ENCODE data around the gene LMBRD1. TPM values are rescaled to one million over a fixed set of nuclear protein-coding genes. Genes with fewer than 3 reads are reported as not detected.
"Not testable (repeated sequence)": the region's sequence is repeated elsewhere in the genome, so short reads cannot be mapped to it uniquely, and the experiment has no call there.

The LMBRD1 gene
- total RNA-seq, 2 experiments from 2014 or later: 10.7 to 12.7 TPM

GRCh38 chr6:69818223-69818930 lies 21.6 kb upstream of the LMBRD1 start:
- H3K9me3 Mint-ChIP-seq: no peaks in the 10 kb centered on the region
- no peak for DNase-seq
- no peaks in the 10 kb centered on the region for H3K27me3 Mint-ChIP-seq (ENCODE audit: low read depth)
- H3K36me3 Mint-ChIP-seq (ENCODE audit: low read depth): no peaks in the 10 kb centered on the region
- H3K4me1 Mint-ChIP-seq (ENCODE audit: low read depth): peaks cover 30% of the 10 kb centered on the region
- no peak overlapping the region for H3K4me3 Mint-ChIP-seq
- CTCF ChIA-PET: interaction anchor here (0.7 kb wide), 1 partner anchor 42 kb away, joined by 3 read pairs; no protein-coding TSS in a partner anchor
- intact Hi-C loops (cut with micrococcal nuclease): no loop called here
- no peak overlapping the region for H3K27ac Mint-ChIP-seq

- no peaks in the 10 kb centered on the region for H3K27me3 Mint-ChIP-seq (ENCODE audit: low read depth)
Observed at GRCh38 chr6:69817358-69817757, 20.5 kb upstream of the LMBRD1 start.

GRCh38 chr6:69816569-69816968 lies 19.8 kb upstream of the LMBRD1 start:
- DNase-seq: no peak

More at GRCh38 chr6:69817358-69817757, 20.5 kb upstream of the LMBRD1 start:
- H3K9me3 Mint-ChIP-seq: no peaks in the 10 kb centered on the region
- CTCF ChIA-PET: no interaction called here
- H3K27ac Mint-ChIP-seq: no peak overlapping the region
- H3K4me3 Mint-ChIP-seq: no peak overlapping the region
- no peak for DNase-seq
- H3K36me3 Mint-ChIP-seq (ENCODE audit: low read depth): no peaks in the 10 kb centered on the region
- intact Hi-C loops (cut with micrococcal nuclease): no loop called here
- H3K4me1 Mint-ChIP-seq (ENCODE audit: low read depth): peaks cover 40% of the 10 kb centered on the region

GRCh38 chr6:69816026-69816425 lies 19.2 kb upstream of the LMBRD1 start:
- Mint-ChIP-seq H3K4me3 (peak overlapping the region; percentile 53), H3K36me3 (ENCODE audit: low read depth) (no peaks in the 10 kb centered on the region), H3K4me1 (ENCODE audit: low read depth) (peaks cover 52% of the 10 kb centered on the region), H3K9me3 (no peaks in the 10 kb centered on the region), H3K27me3 (ENCODE audit: low read depth) (no peaks in the 10 kb centered on the region), H3K27ac (peak overlapping the region; percentile 75)
- no peak for DNase-seq
- CTCF ChIA-PET: interaction anchor here (0.6 to 1.8 kb wide), 7 partner anchors 10 to 82 kb away, joined by 3 to 17 read pairs (median 3); partner anchors contain the start of gene LMBRD1
- intact Hi-C loops (cut with micrococcal nuclease): loop anchor here (1.0 kb wide), 1 partner anchor 19 kb away; no protein-coding TSS in a partner anchor

More at GRCh38 chr6:69816569-69816968, 19.8 kb upstream of the LMBRD1 start:
- Mint-ChIP-seq H3K36me3 (ENCODE audit: low read depth) (no peaks in the 10 kb centered on the region), H3K4me3 (peak overlapping the region; percentile 46), H3K27ac (peak overlapping the region; percentile 75), H3K27me3 (ENCODE audit: low read depth) (no peaks in the 10 kb centered on the region), H3K9me3 (no peaks in the 10 kb centered on the region), H3K4me1 (ENCODE audit: low read depth) (peaks cover 48% of the 10 kb centered on the region)
- CTCF ChIA-PET: interaction anchor here (0.9 kb wide), 1 partner anchor 39 kb away, joined by 3 read pairs; no protein-coding TSS in a partner anchor
- intact Hi-C loops (cut with micrococcal nuclease): loop anchor here (1.0 kb wide), 1 partner anchor 19 kb away; no protein-coding TSS in a partner anchor

- DNase-seq: no peak
- no peak overlapping the region for H3K4me3 Mint-ChIP-seq
- intact Hi-C loops (cut with micrococcal nuclease): loop anchor here (1.0 kb wide), 1 partner anchor 16 kb away; the partner anchor contains the start of gene LMBRD1
- CTCF ChIA-PET: interaction anchor here (1.0 to 3.4 kb wide), 3 partner anchors 12 to 81 kb away, joined by 3 to 19 read pairs (median 3); partner anchors contain the start of gene LMBRD1
- H3K36me3 Mint-ChIP-seq (ENCODE audit: low read depth): no peaks in the 10 kb centered on the region
- H3K27me3 Mint-ChIP-seq (ENCODE audit: low read depth): no peaks in the 10 kb centered on the region
- no peaks in the 10 kb centered on the region for H3K9me3 Mint-ChIP-seq
- H3K27ac Mint-ChIP-seq: peak overlapping the region; percentile 75
- peaks cover 54% of the 10 kb centered on the region for H3K4me1 Mint-ChIP-seq (ENCODE audit: low read depth)
Observed at GRCh38 chr6:69813508-69813907, 16.7 kb upstream of the LMBRD1 start.

GRCh38 chr6:69812746-69813427 lies 16.1 kb upstream of the LMBRD1 start:
- Mint-ChIP-seq H3K4me1 (ENCODE audit: low read depth) (peaks cover 54% of the 10 kb centered on the region), H3K9me3 (no peaks in the 10 kb centered on the region), H3K27me3 (ENCODE audit: low read depth) (no peaks in the 10 kb centered on the region), H3K27ac (peak overlapping the region; percentile 75), H3K4me3 (no peak overlapping the region), H3K36me3 (ENCODE audit: low read depth) (no peaks in the 10 kb centered on the region)
- CTCF ChIA-PET: interaction anchor here (1.0 to 3.4 kb wide), 3 partner anchors 11 to 80 kb away, joined by 3 to 19 read pairs (median 3); partner anchors contain the start of gene LMBRD1
- no peak for DNase-seq
- intact Hi-C loops (cut with micrococcal nuclease): loop anchor here (1.0 kb wide), 1 partner anchor 16 kb away; the partner anchor contains the start of gene LMBRD1

GRCh38 chr6:69802995-69803394 lies 6.2 kb upstream of the LMBRD1 start:
- intact Hi-C loops (cut with micrococcal nuclease): no loop called here
- Mint-ChIP-seq H3K27me3 (ENCODE audit: low read depth) (no peaks in the 10 kb centered on the region), H3K27ac (no peak overlapping the region), H3K36me3 (ENCODE audit: low read depth) (no peaks in the 10 kb centered on the region), H3K9me3 (no peaks in the 10 kb centered on the region), H3K4me3 (no peak overlapping the region), H3K4me1 (ENCODE audit: low read depth) (peaks cover 2% of the 10 kb centered on the region)
- DNase-seq: no peak
- CTCF ChIA-PET: no interaction called here

GRCh38 chr6:69801711-69802110 lies 4.9 kb upstream of the LMBRD1 start:
- Mint-ChIP-seq H3K27me3 (ENCODE audit: low read depth) (no peaks in the 10 kb centered on the region), H3K4me3 (no peak overlapping the region), H3K36me3 (ENCODE audit: low read depth) (no peaks in the 10 kb centered on the region), H3K9me3 (no peaks in the 10 kb centered on the region), H3K4me1 (ENCODE audit: low read depth) (peaks cover 12% of the 10 kb centered on the region), H3K27ac (no peak overlapping the region)
- intact Hi-C loops (cut with micrococcal nuclease): no loop called here
- no peak for DNase-seq
- CTCF ChIA-PET: interaction anchor here (0.6 to 1.5 kb wide), 4 partner anchors 11 to 883 kb away, joined by 3 read pairs; no protein-coding TSS in a partner anchor

GRCh38 chr6:69801225-69801624 lies 4.4 kb upstream of the LMBRD1 start:
- intact Hi-C loops (cut with micrococcal nuclease): no loop called here
- CTCF ChIA-PET: interaction anchor here (0.6 to 1.5 kb wide), 4 partner anchors 12 to 883 kb away, joined by 3 read pairs; no protein-coding TSS in a partner anchor
- H3K36me3 Mint-ChIP-seq (ENCODE audit: low read depth): no peaks in the 10 kb centered on the region
- no peak overlapping the region for H3K27ac Mint-ChIP-seq
- no peaks in the 10 kb centered on the region for H3K9me3 Mint-ChIP-seq
- H3K4me1 Mint-ChIP-seq (ENCODE audit: low read depth): peaks cover 12% of the 10 kb centered on the region
- H3K27me3 Mint-ChIP-seq (ENCODE audit: low read depth): no peaks in the 10 kb centered on the region
- DNase-seq: peak; percentile 11
- H3K4me3 Mint-ChIP-seq: no peak overlapping the region

- CTCF ChIA-PET: interaction anchor here (0.6 to 3.0 kb wide), 3 partner anchors 8 to 63 kb away, joined by 3 to 17 read pairs (median 6); no protein-coding TSS in a partner anchor
- H3K9me3 Mint-ChIP-seq; H3K27ac Mint-ChIP-seq; DNase-seq; H3K27me3 Mint-ChIP-seq (ENCODE audit: low read depth); H3K4me3 Mint-ChIP-seq; H3K36me3 Mint-ChIP-seq (ENCODE audit: low read depth): not testable (repeated sequence)
- intact Hi-C loops (cut with micrococcal nuclease): loop anchor here (5.0 kb wide), 2 partner anchors 769 to 869 kb away; partner anchors contain the start of genes SDHAF4 and SMAP1
- H3K4me1 Mint-ChIP-seq (ENCODE audit: low read depth): peaks cover 30% of the 10 kb centered on the region
Observed at GRCh38 chr6:69798796-69799195, 2.0 kb upstream of the LMBRD1 start.

GRCh38 chr6:69796073-69796641 lies 653 bp downstream of the LMBRD1 start:
- peaks cover 47% of the 10 kb centered on the region for H3K4me1 Mint-ChIP-seq (ENCODE audit: low read depth)
- CTCF ChIA-PET: interaction anchor here (0.8 to 3.0 kb wide), 10 partner anchors 11 to 71 kb away, joined by 3 to 19 read pairs (median 6); no protein-coding TSS in a partner anchor
- H3K27me3 Mint-ChIP-seq (ENCODE audit: low read depth): no peaks in the 10 kb centered on the region
- H3K36me3 Mint-ChIP-seq (ENCODE audit: low read depth): no peaks in the 10 kb centered on the region
- no peaks in the 10 kb centered on the region for H3K9me3 Mint-ChIP-seq
- DNase-seq: peak; percentile 68
- peak overlapping the region; percentile 96 for H3K27ac Mint-ChIP-seq
- intact Hi-C loops (cut with micrococcal nuclease): loop anchor here (1.0 to 5.0 kb wide), 6 partner anchors 13 to 871 kb away; partner anchors contain the start of genes SDHAF4 and SMAP1
- peak overlapping the region; percentile 93 for H3K4me3 Mint-ChIP-seq
